Peyer's patch (tissue), 4 donors: ENCODE measurements around the gene CSNK1G3. TPM values are rescaled to one million over a fixed set of nuclear protein-coding genes. Genes with fewer than 3 reads are reported as not detected.
"Not testable (repeated sequence)": the region's sequence is repeated elsewhere in the genome, so short reads cannot be mapped to it uniquely, and the experiment has no call there.

ENCODE experiments used
- DNase-seq, 3 donors: peaks; one replicate each; pipeline ENCODE4 v3.0.0-alpha.2; 2017 to 2019
- H3K27ac ChIP-seq, 4 donors: fragments of 200-600 bp; sonication (generic); one replicate each; pipeline ENCODE4 v1.5.1; 2016 to 2019
- H3K27me3 ChIP-seq, 2 donors: fragments of 200-600 bp; sonication (generic); one replicate each; pipeline ENCODE4 v1.5.1; 2019
- H3K36me3 ChIP-seq, 3 donors: fragments of 200-600 bp; sonication (generic); one replicate each; pipeline ENCODE4 v1.5.1; 2016 to 2019
- H3K4me1 ChIP-seq, 4 donors: fragments of 200-600 bp; sonication (generic); one replicate each; pipeline ENCODE4 v1.5.1; 2016 to 2019
- H3K4me3 ChIP-seq, 4 donors: fragments of 200-600 bp; sonication (generic); 1 replicate in 3 of 4; 2 replicates in 1 of 4; pipeline ENCODE4 v1.5.1; 2016 to 2019; ENCODE audit warnings: mild to moderate bottlenecking in 1 of 4
- H3K9me3 ChIP-seq, 4 donors: fragments of 200-600 bp; sonication (generic); one replicate each; pipeline ENCODE4 v1.5.1; 2016 to 2019; ENCODE audit warnings: mild to moderate bottlenecking in 1 of 4
- POLR2A ChIP-seq, 2 donors: fragments of 450-650 bp; IDR thresholded peaks; one replicate each; pipeline ENCODE4 v1.5.1; 2017; ENCODE audit warnings: antibody characterized with exemption in 2 of 2, mild to moderate bottlenecking in 2 of 2, moderate library complexity in 2 of 2
- total RNA-seq, 4 donors: library from RNA; depleted of rRNA; stranded (reverse); fragments of >200 nt; gene quantifications; one replicate each; pipeline ENCODE4 v1.1.0, GENCODE V29; 2016
- TF ChIP-seq, protein P1 (sequence below), 6 experiments: fragments of 450-650 bp in 4 of 6; fragments of 200-600 bp in 2 of 6; sonication (generic) in 1 of 6; IDR thresholded peaks; one replicate each; pipeline ENCODE4 v1.5.1; 2017 to 2019; ENCODE audit warnings: antibody characterized with exemption in 6 of 6, mild to moderate bottlenecking in 3 of 6, moderate library complexity in 1 of 6

Gene CSNK1G3
- 10 to 100 TPM; 30.4 to 66.8 (median 53.0) TPM for total RNA-seq

- no peaks in the 10 kb centered on the region for H3K27me3 ChIP-seq
- DNase-seq, result peak; percentile 94 to 98 (median 95)
- no peaks in the 10 kb centered on the region for H3K36me3 ChIP-seq
These were observed at the start of gene CSNK1G3 for GRCh38 chr5:123511648-123512605. Gene CSNK1G3 (plus strand): TSS chr5:123512177. CDS start chr5:123545664, 33,487 bp downstream.

GRCh38 chr5:123466839-123467238, 45.1 kb upstream of the CSNK1G3 start:
- not testable (repeated sequence) for H3K27me3 ChIP-seq, H3K9me3 ChIP-seq, H3K4me1 ChIP-seq, H3K36me3 ChIP-seq, H3K4me3 ChIP-seq, DNase-seq, H3K27ac ChIP-seq

More at GRCh38 chr5:123511648-123512605, at the start of gene CSNK1G3:
- peak within 1 kb of the TSS; percentile 77 to 95 (median 90) for H3K4me3 ChIP-seq
- H3K4me1 ChIP-seq, result peaks cover 0 to 28% (median 10%) of the 10 kb centered on the region in 4 donors
- TF ChIP-seq POLR2A (IDR thresholded peaks at IDR 0.05), result peak; percentile 82 to 83
- TF ChIP-seq, protein P1, sequence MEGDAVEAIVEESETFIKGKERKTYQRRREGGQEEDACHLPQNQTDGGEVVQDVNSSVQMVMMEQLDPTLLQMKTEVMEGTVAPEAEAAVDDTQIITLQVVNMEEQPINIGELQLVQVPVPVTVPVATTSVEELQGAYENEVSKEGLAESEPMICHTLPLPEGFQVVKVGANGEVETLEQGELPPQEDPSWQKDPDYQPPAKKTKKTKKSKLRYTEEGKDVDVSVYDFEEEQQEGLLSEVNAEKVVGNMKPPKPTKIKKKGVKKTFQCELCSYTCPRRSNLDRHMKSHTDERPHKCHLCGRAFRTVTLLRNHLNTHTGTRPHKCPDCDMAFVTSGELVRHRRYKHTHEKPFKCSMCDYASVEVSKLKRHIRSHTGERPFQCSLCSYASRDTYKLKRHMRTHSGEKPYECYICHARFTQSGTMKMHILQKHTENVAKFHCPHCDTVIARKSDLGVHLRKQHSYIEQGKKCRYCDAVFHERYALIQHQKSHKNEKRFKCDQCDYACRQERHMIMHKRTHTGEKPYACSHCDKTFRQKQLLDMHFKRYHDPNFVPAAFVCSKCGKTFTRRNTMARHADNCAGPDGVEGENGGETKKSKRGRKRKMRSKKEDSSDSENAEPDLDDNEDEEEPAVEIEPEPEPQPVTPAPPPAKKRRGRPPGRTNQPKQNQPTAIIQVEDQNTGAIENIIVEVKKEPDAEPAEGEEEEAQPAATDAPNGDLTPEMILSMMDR (IDR thresholded peaks at IDR 0.05), result peak in 1 of 6 experiments; percentile 18
- peak within 1 kb of the TSS; percentile 93 to 97 (median 95) for H3K27ac ChIP-seq
- H3K9me3 ChIP-seq, result no peaks in the 10 kb centered on the region

- no peaks in the 10 kb centered on the region for H3K36me3 ChIP-seq
- no peak for DNase-seq
- H3K27me3 ChIP-seq, result no peaks in the 10 kb centered on the region
- H3K9me3 ChIP-seq, result no peaks in the 10 kb centered on the region
- H3K27ac ChIP-seq, result no peak overlapping the region
- no peak for TF ChIP-seq POLR2A (IDR thresholded peaks at IDR 0.05)
- TF ChIP-seq, protein P1 (IDR thresholded peaks at IDR 0.05), result no peak
- H3K4me3 ChIP-seq, result no peak overlapping the region
- no peaks in the 10 kb centered on the region for H3K4me1 ChIP-seq
These were observed 40.6 kb upstream of the CSNK1G3 start for GRCh38 chr5:123471385-123471784.

DNA sequence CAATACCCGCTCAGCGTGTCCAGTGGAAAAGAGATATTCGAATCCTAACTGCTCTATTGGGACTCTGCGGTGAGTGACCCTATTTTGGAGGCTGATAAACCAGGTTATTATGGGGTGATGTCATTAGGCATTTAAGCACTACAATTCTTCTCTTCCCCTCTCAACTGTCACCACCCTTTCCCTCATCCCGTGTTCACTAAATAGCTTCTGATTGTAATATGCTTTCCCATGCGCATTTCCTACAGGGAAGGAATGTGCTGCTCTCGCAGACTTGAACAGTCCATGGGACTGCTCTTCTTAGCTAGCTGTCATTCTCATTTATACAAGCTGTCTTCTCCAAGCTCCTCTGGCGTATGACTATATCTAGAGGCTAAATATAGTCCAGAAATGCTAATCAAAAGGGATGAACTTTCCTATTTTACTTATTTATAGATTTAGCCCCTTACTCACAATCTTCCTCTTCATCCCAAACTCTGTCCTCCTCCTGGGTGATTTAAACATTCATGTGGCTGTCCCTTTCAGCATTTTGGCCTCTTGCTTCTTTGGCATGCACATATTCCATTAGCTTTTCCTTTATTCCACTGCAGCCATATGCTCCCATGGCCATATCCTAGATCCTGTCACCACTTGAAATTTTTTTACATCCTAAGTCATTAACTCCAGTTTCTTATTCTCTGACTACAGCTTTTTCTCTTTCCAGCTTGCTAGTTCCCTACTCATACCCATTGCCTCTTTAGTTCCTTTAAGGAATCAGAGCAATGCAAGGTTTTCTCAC, 39.6 kb upstream of the CSNK1G3 start:
- Histone ChIP-seq H3K9me3 (no peaks in the 10 kb centered on the region), H3K27me3 (no peaks in the 10 kb centered on the region), H3K27ac (no peak overlapping the region), H3K4me3 (no peak overlapping the region), H3K4me1 (no peaks in the 10 kb centered on the region), H3K36me3 (no peaks in the 10 kb centered on the region)
- TF ChIP-seq, protein P1 (IDR thresholded peaks at IDR 0.05), result no peak
- no peak for TF ChIP-seq POLR2A (IDR thresholded peaks at IDR 0.05)
- DNase-seq, result no peak

- H3K27me3 ChIP-seq, result no peaks in the 10 kb centered on the region
- H3K4me3 ChIP-seq, result no peak overlapping the region
- TF ChIP-seq, protein P1 (IDR thresholded peaks at IDR 0.05), result no peak
- no peak for TF ChIP-seq POLR2A (IDR thresholded peaks at IDR 0.05)
- no peak for DNase-seq
- H3K4me1 ChIP-seq, result no peaks in the 10 kb centered on the region
- H3K27ac ChIP-seq, result no peak overlapping the region
- H3K36me3 ChIP-seq, result no peaks in the 10 kb centered on the region
- H3K9me3 ChIP-seq, result no peaks in the 10 kb centered on the region
These were observed 37.7 kb upstream of the CSNK1G3 start for GRCh38 chr5:123474228-123474627.
